CD4-positive, alpha-beta T cell treated with Interleukin-12 subunit alpha and Interleukin-12 subunit beta, for 1 hour (primary cell): ENCODE measurements around the gene C1QTNF8.
A peak's percentile ranks its signal among the peaks of the same experiment; 100 is the strongest.

ENCODE experiments used
- DNase-seq: peaks from one replicate; pipeline ENCODE4 v3.0.0-alpha.2; 2020

C1QTNF8 gene

GRCh38 chr16:1055557-1055924 is 40.5 kb downstream of the C1QTNF8 start:
- DNase-seq: no peak

GRCh38 chr16:1054660-1055556 is 41.1 kb downstream of the C1QTNF8 start:
- DNase-seq: peak; percentile 18

DNA sequence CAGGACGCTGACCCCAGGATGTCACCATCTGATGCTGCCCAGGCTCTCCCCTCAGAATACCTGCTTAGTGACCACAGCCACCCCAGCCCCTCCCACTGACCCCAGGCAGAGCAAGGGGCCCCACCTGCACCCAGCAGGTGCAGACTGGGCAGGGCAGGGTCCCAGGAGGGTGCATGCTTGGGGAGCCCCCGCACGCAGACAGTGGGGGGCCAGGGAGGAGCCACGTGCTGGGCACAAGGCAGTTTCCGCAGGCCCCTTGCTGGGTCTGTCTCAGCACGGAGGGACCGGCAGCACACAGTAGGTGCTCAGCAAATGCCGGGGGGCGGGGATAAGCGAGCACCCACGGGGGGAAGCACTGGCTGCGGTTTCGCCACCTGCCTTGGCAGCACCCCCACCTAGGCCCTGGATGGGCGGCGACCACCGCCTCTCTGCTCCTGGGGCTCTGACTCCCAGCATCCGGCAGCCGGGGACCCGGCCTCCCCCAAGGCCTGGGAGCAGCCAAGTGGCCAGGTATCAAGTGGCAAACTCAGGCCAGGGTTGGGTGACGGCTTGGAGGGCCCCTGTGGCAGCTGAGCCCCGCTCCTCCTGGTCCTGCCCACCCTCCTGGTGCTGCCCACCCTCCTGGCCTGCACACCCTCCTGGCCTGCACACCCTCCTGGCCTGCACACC is 42.2 kb downstream of the C1QTNF8 start:
- no peak for DNase-seq

DNA sequence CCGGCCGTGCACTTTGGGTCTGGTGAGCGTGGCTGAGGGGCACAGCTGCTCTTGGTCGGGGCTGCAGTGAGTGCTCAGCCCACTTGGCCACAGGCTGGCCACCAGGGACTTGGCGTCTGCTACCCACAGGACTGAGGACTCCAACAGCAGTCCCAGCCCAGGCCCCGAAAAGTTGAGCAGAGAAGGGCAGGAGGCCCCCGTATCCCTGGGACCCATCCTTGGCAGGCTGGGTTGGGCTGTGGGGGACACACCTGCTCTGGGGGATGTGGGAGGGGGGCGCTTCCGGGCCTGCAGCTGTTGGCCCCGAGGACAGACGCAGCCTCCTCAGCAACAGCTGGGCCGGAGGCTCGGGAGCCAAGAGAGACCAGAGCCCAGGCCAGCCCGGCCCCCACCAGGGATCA is 42.9 kb downstream of the C1QTNF8 start:
- DNase-seq: no peak

DNA sequence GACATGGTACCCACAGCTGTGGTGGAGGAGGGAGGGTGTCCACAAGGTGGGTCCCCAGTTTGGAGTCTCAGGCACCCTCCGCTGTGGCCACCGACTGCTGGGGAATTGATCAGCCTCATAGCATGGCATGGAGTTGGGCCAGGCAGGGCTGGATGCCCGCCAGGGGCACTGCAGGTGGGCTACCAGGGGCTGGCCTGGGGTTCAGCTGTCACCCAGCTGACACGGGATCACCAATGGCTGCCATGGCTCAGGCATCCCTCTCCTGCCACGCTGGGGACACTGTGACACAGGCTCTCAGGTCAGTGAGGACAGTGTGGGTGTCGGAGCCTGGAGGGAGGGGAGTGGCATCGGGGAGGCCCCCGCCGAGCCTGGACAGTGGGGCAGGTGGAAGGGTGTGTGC is 43.3 kb downstream of the C1QTNF8 start:
- no peak for DNase-seq

DNA sequence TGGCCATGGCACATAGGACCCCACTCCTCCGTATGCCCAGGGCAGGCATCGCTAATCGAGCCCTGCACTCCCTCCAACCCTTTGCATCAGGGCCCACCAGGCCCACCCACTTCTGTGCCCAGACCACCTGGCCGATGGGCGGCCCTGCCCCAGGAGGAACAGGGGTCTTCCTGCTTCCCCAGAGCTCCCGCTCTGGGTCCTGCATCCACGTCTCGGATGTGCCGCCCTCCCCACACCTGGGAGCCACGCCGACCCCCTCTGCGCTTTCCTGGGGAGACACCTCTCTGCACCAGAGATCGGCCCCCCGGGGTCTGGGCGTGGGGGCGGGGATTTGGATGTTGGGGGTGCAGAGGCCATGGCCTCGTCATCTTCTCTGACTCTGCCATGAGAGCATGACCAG is 44.6 kb downstream of the C1QTNF8 start:
- no peak for DNase-seq

- DNase-seq: no peak
Observed at GRCh38 chr16:1050921-1051320, 45.1 kb downstream of the C1QTNF8 start.

- no peak for DNase-seq
Observed at GRCh38 chr16:1050516-1050915, 45.5 kb downstream of the C1QTNF8 start.

- no peak for DNase-seq
Observed at GRCh38 chr16:1049976-1050247, 46.1 kb downstream of the C1QTNF8 start.

DNA sequence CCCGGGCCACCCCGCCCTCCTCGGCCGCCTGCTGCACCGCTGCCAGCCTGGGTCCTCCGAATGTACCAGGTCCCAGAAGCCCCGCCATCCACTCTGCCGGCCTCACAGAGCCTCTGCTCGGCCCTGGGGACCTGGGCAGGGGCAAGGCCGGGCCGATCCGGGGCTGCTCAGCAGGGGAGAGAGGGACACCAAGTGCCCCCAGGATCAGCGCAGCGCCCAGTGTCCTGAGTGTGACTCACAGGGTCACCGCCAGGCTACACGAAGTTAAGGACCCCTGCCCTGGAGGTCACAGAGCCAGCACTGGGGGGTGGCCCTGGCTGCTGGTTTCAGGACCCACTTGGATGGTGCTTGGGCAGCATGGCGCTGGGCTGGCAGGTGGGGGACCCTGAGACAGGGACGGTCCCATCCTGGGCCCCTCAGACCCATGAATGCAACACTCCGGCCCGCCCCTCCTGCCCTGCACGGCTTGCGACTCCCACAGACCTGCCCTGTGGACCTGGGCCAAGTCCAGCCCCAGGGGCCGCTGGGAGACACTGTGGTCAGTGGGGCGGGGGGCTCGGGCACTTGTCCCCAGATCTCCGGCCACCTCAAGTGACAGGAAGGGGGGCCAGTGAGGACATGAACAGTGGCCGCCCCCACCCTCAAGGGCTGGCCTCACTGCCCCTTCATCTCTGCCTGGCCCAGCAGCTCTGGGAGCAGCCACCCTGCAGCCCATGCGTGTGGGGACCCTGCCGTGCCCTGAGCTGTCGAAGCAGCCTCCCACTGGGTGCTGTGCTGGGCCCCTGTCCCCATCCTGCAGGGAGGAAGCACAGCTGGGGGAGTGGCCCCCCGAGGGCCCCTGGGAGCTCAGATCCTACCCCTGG is 46.7 kb downstream of the C1QTNF8 start:
- DNase-seq: no peak

DNA sequence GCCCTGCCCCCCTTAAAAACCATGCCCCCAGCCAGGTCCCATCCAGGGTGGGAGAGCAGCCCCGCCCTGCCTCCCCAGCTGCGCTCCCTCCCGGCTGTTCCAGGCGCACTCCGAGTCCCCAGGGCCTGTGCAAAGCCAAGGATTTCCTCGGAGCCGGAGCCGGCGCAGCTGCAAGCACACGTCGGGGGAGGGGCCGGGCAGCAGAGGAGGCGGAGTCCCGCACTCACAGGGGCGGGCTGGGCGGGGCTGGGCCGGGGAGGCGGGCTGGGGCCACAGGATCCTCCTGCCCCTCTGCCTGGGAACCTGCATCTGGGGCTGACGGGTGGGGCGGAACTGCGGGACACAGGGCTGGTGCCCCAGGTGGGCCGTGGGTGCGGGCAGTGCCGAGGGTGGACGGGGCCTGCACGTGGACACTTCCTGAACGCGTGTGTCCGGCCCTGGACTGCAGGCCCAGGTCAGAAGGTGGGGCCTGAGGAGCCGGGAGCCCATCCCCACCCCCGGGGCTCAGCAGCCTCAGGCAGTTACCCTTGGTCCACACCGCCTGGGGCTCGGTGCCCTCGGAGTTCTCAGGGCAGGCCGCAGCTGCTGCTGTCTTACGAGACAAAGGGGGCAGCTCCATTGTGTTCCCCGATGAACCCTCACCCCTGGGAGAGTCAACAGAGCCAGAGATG is 47.5 kb downstream of the C1QTNF8 start:
- no peak for DNase-seq

DNA sequence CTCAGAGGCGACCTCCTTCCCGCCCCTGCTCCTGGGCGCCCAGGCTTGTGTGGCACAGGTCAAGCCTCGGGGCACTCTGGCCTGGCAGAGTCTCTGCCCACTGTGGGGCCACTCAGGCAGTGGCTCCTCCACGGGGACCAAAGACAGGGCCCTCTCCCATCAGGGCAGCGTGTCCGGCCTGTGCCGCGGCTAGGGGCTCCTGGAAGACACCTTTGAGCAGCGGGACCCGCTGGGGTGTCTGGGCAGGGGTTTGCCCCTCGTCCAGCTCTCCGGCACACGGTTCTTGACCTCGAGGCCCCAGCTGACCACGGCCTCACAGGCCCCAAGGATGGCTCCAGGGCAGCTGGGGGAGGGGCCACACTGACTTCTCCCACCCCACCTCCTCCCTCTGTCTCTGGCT is 48.2 kb downstream of the C1QTNF8 start:
- DNase-seq: no peak

GRCh38 chr16:1047123-1047522 is 48.9 kb downstream of the C1QTNF8 start:
- no peak for DNase-seq

GRCh38 chr16:1045993-1046911 is 49.8 kb downstream of the C1QTNF8 start:
- no peak for DNase-seq

GRCh38 chr16:1045310-1045992 is 50.6 kb downstream of the C1QTNF8 start:
- no peak for DNase-seq

DNA sequence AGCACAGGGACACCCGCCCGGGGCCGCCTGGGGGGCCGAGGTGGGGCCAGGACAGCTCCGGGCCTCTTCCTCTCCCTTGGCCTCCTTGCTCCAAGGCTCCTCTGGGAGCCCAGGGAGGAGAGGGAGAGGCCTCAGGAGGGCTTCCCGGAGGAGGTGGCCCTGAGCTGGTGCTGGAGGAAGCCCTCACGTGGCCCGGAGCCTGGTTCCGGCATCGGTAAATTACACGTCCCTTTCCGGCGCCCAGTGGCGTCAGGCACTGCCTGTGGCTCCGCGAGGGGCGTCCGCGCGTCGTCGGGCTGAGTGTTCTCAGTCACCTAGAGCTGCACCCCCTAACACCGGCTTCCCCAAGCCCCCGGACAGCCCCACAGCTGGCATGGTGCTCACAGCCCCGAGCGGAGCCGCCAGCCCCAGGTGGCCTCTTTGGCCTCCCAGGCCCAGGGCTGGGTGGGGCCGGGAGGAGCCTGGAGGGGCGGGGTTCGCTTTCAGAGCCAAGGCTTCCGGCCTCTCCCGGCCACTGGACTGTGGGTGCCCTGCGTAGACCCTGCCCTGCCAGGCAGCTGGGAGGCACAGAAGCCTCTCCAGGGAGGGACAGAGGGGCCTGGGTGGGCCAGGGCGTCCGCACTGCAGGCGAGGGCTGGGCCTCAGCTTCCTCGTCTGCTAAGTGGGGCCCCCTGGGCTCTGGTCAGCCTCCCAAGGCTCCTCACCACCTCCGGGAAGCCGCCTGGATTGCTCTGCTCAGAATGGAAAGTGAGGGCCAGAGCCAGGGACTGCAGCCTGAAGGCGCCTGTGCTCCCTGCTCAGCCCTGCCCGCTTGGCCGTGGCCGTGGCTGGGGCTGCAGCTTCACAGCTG is 51.4 kb downstream of the C1QTNF8 start:
- no peak for DNase-seq

DNA sequence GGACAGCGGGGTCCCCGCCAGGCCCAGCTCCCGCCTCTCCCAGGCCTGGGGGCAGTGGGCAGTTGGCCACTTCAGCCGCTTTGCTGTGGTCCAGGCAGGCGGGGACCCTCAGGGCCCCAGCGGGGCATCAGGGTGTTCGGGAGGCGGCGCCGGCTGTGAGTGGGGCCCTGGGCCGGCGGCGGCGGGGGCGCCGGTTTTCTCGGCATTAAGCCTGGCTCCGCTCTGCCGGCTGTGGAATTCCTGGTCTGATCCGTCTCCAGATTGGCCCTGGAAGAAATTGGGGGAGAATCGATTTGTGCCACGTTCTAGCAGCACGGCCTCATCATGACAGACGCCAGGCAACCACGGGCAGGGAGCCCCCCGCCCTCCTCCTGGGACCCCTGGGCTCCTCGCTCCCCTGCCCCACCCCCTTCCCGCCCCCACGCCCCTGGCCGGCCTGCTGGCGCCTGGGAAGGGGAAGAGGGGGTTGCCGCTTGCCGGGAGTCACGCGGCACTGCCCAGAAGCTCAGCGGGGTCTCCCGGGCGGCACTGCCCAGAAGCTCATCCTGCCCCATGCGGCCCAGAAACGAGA is 52.1 kb downstream of the C1QTNF8 start:
- no peak for DNase-seq

DNA sequence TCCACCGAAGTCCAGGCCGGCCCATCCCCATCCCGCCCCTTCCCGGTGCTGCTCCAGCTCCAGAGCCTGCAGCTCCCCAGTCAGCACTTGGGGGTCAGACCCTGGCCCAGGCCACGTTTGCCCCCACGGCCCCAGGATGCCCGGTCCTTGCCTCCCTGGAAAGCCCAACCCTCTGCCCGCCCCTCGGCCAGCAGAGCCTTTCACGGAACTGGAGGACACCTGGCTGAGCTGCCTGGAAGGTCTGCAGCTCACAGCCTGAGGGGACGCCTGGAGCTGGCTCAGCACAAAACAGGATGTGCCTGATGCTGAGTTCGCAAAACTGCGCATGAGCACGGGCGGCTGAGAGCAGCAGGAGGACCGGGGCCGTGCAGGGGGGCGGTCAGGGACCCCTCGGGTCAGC is 53.2 kb downstream of the C1QTNF8 start:
- no peak for DNase-seq

DNA sequence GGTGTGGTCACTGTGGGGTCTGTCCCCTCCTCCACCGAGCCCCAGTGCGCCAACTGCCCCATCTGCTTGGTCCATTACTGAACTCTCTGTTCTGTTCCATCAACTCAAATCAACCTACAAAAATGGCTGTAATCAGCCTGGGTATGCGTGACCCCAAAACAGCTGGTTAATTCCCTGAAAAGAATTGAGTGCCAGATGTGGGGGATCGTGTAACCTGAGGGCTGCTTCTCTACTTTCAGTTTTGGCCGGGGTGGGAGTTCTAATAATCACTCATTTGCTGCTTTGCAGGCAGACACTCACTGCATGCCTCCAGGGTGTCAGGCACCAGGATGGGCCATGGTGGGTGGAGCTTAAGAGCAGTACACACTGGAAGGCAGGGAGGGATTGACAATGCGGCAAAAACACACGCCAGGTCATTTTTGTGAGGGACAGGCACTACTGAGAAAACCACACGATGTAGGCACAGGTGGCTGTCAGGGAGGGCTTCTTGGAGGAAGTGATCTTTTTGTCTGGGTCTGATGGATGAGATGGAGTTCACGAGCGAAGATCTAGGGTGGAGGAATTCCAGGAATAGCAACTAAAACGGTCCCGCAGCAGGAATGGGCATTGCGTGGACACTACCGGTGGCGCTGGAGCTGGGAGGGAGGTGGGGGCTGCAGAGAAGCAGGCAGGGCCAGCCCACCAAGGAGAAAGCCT is 53.8 kb downstream of the C1QTNF8 start:
- no peak for DNase-seq
